ENCODE measurements around the gene MYOM1.
A peak's percentile ranks its signal among the peaks of the same experiment; 100 is the strongest.

Gene MYOM1

DNA sequence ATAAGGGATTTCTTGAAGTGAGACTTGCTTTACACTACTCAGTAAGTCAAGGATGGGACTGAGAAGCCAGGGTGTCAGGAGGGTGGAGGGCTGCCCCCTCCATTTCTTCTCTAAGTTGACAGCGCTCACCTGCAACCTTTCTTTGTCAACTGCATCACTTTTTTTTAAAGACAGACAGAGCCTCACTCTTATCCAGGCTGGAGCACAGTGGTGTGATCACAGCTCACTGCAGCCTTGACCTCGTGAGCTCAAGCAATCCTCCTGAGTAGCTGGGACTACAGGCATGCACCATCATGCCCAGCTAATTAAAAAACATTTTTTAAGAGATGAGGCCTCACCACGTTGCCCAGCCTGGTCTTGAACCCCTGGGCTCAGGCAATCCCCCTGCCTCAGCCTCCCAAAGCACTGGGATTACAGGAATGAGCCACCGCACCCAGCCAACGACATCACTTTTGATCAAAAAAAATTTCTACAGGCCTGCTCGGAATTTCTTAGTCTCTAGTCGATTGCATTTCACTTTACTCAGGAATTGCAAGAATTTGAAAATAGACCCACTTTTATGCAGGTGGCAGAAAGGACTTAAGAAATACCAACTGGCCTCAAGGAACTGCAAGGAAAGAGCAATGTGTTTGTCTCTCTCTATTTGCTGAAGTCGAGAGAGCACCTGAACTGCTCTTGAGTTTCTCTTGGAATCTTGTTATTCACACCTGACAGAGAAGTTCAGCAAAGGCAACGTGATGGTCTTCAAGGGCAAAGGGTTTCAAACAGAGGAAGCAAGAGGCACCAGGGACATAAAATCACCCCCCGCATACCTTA, 101.4 kb downstream of the MYOM1 start:
- no peak for DNase-seq (ENCODE audit: low spot score)

DNA sequence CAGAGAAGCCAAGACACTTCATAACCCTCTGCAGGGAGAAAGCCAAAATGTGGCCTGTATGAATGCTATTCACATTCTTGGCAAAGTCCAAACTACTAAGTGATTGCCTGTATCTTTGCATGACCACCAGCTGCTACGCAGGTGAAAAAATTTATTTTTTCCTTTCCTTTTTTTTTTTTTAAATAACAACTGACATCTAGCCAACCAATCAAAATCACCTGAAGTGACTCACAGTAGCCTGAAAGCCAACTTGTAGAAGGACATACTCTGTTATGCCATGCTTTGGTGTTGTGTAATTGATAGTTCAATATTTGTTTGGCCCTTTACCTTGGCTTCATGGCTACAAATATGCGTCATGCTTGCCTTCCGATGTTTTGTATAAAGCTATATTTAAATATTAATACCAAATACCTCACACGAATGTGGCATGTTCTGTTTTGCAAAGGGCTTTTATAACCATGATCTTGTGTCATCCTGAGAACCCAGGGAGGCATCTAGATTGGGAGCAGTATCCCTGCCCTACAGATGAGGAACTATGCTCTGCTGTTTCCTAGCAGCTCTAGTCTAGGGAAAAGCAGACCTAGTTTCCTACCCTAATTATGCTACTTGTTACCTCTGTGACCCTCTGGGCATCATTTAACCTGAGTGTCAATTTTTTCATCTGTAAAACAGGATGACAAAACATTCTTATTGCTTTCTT, 102.1 kb downstream of the MYOM1 start:
- DNase-seq (ENCODE audit: low spot score), result no peak

DNA sequence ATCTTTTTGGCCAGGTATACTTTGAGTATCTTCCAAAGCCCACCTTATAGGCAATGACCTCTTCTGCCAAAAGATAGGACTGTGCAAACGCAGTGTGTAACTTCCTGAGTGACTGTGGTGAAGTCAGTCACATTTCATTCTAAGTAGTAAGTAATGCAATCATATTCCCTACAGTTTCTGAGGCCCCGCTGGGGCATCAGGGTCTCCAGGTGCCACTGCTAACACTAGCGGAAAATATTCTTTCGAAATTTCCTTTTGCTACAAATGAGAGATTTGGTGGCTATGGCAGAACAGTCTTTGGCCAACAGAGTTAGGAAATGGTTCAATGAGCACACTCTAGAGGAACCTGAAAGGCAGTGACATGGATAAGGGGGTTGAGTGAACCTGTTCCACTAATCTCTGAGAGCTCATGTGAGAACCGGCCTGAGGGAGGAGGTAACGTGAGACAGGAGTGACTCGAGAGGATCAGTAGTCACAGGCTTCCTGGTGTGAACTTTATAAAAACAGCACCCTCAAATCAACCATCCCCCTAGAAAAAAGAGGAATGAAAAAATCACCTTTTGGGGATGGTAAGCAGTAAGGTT, 104.2 kb downstream of the MYOM1 start:
- DNase-seq (ENCODE audit: low spot score), result no peak

DNA sequence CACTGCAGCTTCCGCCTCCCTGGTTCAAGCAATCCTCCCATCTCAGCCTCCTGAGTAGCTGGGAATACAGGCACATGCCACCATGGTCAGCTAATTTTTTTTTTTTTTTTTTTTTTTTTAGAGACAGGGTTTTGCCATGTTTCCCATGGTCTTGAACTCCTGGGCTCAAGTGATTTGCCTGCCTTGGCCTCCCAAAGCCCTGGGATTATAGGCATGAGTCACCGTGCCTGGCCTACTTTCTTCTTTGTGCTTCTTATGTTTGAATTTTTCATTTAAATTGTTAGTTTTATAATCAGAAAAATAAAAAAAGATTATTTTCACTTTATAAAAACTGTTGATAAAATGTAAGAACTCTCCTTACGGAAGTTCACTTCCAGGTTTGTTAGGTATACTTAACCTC, 105.3 kb downstream of the MYOM1 start:
- no peak for DNase-seq (ENCODE audit: low spot score)

DNA sequence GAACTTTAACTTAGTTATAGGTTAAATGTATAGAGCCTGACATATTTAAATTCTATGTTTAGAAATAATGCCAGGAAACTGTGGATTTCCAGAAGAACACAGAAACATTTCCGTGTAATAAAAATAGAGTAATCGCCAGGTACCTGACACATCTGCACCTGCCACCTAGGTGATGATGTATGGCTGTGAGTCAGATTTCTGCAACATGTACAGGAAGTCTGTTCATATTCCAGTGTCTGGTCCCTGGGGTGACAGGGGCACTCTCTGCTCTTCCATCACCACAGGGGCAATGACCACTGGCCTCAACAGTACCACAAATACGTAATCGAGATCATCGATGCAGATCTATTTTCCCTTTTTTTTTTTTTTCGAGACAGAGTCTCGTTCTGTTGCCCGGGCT, 105.7 kb downstream of the MYOM1 start:
- DNase-seq (ENCODE audit: low spot score), result no peak

DNA sequence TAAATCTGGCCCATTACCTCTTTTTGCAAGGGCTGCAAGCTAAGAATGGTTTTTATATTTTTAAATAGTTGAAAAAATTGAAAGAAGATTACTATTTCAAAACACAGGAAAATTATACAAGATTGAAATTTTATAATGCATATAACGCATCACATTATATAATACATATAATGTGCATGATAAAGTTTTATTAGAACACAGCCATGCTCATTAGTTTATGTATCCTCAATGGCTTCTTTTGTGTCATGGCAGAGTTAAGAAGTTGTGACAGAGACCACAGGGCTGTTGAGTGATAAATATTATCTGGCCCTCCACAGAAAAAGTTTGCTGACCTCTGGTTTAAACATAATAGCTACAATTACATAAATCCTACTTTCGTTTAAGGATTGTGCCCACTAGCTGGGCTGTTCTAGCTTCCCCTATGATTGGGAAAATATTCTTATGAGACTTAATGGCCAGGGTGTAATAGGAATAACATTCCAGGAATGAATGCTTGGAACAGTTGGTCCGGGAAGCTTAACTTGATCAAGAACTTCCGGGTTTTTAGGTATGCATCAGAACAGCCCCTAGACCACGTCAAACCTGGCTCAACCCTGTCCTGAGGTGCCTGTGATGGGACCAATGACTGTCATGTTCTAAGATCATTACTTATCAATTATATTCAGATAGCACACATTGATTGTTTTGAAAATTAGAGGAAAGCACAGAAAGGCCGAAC, 108.1 kb downstream of the MYOM1 start:
- DNase-seq (ENCODE audit: low spot score), result peak; percentile 12

DNA sequence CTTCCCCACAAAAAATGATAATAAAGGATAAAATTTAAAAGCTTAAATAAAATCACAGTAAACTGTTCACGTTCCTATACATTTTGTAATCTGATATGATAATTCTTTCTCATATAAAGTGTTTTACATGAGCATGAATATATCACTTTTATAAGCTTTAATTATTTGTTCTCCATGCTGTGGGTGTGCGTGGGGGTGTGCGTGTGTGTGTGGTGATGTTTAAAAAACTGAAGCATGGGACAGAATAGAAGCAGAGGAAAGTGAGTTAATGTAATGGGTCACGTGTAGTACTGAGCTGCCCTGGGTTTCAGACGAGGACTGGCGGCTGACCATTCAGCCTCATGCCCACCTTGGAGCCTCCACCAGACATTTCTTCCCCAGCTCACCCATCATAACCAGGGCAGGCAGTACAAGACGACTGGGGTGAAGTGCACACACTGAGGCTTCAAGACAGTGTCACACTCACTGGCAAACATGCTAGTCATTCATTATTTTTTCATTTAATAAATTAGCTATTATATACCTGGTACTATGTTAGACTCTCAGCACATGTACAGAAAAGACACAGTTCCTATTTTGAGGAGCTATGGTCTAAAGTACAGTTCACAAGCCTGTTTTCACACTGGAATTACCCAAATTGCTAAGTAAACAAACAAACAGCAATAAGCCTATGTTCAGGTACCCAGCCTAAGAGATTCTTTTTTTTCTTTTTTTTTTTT, 109.6 kb downstream of the MYOM1 start:
- DNase-seq (ENCODE audit: low spot score), result no peak

DNA sequence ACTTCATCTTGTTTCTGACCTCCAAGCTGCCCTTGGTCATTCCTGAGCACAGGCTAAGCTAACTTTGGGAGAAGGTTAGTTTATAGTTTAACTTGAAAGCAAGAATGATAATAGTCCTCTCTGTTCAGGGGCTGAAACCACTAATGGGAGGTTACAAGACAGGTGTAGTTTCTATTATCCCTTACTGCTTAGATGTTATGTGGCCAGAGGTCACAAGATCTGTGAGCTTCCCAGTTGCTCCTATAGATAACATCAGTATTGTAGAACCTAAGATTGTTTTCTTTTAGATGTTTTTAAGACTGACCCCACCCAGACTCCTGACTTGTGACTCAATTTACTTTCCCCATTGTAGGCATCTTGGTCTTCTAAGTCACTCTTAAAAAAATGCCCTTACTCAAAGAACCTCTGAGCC, 112.0 kb downstream of the MYOM1 start:
- DNase-seq (ENCODE audit: low spot score), result no peak

DNA sequence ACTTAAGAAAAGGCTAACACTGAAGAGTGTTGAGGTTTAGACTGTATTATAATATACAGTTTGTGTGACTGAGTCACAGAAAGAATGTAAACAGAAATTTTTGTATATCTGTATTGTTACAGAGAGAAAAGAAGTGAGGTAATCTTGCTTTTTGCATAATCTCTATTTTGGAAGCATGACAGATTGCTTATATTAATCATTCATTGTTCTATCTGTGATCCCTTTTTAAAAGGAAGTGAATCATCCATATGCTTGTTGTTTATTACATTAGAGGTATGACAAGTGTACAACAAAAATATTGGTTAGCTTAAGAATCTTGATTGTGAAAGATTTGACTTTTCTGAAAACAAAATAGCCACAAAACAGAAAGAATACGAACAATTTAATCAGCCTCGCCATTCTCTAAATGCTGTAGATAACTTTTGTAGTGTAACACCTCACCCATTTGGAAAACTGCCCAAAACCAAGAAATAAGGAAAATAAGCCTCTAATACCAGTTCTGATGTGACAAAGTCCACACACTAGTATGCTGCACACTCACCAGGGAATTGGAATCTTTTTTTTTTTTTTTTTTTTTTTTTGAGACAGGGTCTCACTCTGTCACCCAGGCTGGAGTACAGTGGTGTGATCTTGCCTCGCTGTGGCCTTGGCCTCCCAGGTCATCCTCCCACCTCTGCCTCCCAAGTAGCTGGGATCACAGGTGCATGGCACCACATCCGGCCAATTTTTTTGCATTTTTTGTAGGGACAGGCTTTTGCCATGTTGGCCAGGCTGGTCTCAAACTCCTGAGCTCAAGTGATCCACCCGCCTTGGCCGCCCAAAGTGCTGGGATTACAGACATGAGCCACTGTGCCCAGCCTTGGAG, 115.3 kb downstream of the MYOM1 start:
- peak; percentile 27 for DNase-seq (ENCODE audit: low spot score)

DNA sequence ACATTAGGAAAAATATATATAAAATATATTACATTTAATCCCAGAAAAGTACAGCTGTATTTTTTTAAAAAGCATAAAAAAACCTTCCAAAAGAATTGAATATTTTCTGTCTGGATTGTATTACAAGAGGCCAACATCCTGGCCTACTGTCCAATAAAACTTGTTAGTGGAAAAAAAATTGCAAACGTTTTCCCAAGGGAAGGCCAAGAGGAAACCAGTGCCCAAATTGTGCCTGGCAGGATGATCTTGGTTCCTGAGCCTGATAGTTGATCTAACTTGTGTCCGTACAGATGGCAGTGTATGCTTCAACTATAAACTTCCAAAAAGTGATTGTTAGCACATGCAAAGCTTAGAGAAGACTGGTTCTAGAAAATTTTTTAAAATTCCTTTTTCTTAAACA, 116.2 kb downstream of the MYOM1 start:
- DNase-seq (ENCODE audit: low spot score), result no peak

DNA sequence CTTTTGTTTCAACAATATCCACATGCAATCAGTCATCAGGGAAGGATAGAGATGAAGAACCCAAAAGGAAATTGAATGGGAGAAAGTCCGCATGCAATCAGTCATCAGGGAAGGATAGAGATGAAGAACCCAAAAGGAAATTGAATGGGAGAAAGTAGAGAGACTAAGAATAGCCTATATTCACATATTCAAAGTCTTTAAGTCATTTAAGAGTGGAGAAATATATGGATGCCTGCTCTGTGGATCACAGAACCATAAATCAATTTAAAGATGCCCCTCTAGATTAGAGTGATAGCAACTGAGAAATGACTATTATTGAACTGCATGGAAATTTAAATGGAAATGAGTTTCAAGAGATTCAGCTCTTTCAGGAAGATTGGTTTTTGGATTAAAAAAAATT, 116.8 kb downstream of the MYOM1 start:
- no peak for DNase-seq (ENCODE audit: low spot score)

DNA sequence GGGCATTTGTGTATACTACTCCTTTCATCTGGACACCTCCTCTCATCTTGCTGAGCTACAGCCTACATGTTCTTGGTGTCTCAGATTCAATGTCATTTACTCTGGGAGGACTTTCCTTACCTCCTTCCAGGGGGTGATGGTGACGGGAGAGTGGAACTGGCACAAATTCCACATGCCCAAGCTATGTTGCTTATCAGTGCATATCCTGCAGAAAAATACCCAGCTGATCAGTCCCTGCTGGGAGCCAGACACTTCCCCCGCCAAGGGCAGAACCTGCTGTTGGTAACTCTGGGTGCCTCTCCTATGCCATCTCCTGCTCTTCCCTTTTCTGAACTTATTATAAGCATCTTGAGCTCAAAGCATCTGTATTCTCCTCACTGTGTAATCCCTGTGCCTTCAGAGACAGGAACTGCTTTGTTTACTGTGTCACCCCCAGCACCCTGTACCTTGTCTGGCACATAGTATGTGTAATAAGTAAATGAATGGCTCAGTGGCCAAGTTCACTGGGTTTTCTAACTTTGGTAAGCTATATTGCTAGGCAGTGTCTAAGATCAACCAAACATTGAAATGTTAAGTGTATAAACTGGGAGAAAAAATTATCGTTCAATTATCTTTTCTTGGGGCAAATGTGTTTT, 119.2 kb downstream of the MYOM1 start:
- DNase-seq (ENCODE audit: low spot score), result no peak

DNA sequence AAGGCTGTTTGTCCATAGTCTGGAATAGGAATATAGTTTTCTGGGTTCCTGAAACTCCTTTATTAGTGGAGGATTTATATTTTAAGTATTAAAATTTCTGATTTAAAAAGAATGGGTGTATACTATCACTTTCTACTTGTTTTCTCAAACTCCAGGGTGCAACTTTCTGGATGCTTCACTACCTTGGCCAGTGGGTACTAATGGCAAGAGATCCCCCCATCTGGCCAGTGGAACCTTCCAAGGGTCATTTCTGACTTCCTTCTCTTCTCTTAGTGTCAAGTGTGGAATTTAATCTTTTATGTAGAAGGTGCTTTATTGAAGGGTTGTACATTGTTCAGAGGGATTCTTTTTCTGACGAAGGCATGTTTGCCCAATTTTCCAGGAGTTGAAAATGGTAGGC, 120.4 kb downstream of the MYOM1 start:
- no peak for DNase-seq (ENCODE audit: low spot score)

DNA sequence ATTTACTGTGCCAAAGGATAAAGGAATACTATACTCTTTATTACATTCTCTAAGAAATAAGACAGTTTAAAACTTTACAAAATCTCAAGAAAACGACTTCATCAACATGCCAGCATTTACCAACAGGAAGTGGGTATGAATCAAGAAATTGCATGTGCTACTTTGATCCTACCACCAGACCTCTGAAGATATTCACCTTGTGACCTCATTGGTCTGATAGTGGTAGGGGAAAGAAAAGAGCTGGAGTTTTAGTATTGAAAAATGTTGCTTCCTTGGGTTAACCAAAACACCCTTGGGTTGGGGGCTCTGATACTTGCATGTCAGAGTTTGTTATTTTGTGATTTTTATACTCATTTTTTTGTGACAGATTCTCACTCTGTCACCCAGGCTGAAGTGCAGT, 122.7 kb downstream of the MYOM1 start:
- DNase-seq (ENCODE audit: low spot score), result no peak

DNA sequence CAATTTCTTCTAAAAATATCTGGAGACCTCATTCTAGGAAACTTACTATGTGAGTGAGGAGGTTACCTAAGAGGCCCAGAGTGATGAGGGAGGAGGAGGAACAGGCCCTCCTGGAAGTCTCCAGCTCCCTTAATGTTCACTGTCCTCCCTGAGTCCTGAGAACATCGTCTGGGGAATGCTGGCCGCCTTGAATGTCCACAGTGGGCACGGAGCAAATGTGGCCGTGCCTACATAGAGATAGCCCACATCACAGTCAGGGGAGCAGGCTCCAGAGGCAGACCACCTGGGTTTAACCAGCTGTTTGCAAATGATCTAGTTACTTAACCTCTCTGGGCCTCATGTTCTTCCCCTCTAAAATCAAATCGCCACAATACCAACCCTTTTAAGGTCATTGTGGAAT, 123.8 kb downstream of the MYOM1 start:
- no peak for DNase-seq (ENCODE audit: low spot score)

DNA sequence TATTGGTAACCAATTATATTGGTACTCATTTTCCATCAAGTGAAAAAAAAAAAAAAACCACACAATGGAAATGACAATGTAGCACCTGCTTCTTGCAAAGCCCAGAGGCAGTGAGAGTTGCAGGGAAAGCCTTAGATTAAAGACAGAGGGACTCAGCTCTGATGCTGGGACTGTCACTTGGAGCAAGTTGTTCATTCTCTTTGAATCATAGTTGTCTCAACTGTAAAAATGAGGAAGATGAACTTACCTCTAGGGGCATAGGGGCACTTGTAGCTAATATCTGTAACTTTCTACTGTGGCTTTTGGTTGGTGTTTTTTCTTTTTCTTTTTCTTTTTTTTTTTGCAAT, 125.5 kb downstream of the MYOM1 start:
- no peak for DNase-seq (ENCODE audit: low spot score)

DNA sequence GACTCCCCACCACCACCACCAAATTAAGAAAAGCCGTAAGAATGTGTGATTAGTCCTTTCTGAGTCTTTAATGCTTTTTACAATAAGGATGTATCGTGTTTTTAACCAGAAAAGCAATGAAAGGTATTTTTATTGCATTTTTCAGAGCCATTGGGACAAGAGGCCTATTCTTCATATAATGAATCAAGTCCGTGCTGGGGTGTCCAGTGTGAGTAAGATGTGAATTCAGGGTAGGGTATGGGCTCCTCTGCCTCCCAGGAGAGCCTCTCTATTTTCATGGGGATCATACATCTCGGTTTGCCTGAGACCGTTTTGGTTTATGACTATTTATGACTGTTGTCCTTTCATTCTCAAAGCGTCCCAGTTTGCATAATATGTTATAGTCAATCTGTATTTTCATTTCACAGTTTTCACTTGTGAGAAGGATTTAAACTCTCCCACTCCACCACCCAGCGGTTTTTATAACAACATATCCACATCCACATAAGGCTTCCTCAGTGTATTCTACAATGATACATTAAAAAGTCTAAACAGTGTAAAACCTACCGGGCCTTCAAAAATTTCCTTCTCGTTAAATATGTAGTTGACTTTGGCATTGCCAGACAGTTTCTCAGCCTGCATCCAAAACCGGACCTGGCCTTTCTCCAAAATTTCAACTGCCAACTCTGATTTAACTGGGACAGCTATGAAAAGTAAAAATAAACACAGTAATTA, 126.0 kb downstream of the MYOM1 start:
- DNase-seq (ENCODE audit: low spot score), result no peak

DNA sequence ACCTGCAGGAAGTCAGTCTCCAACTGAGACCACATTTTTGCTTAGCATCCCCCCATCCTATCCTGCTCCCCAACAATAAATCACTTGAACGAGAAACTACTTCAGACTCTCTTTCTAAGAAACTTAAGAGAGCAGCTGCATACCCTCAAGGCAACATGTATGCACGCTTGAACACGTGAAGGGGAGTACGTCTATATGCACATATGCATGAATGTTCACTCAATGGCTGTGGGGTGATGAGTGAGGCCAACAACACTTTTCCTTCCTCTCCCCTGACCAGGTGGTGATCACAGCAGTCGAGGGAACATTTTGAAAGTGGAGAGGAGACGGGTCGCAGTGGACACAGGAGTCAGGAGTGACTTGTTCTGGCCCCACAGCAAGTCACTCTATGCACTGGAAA, 127.0 kb downstream of the MYOM1 start:
- DNase-seq (ENCODE audit: low spot score), result no peak

DNA sequence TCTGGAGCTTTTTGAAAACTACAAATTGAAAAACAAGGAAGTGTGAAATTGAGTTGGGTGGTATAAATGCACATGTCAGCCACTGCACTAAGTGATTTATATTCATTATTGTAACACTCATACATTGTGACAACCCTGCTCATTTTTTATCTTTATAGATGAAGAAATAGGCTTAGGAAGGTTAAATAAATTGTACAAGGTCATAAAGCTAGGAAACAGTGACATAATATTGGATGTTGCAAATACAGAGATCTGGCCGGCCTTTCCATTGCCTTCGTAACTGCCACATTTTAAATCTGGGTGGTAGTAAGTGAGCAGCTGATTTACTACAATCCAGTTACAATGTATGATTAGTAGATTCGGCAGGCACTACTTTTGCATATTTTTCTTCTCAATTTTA, 130.2 kb downstream of the MYOM1 start:
- DNase-seq (ENCODE audit: low spot score), result no peak

DNA sequence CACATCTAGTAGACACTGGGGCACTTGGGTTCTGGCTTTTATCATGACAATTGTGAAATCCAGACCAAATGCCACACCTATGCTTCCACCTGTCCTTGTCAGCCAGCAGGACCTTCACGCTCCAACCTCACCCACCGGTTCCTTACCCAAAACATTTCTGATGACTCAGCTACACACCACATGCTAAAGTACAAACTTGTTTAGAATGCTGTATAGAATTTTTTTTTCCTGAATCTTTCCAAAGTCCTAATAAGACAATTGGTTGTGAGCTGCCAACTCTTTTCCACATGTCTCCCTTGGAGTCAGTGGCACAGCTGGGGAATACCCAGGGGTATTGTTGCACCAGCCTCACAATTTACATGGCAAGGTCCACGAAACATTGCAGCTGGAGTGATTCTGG, 131.3 kb downstream of the MYOM1 start:
- no peak for DNase-seq (ENCODE audit: low spot score)
